RPMI7951 (cell line): ENCODE data around the gene DGKH. TPM values are rescaled to one million over a fixed set of nuclear protein-coding genes. Genes with fewer than 3 reads are reported as not detected.
"Not testable (repeated sequence)": the region's sequence is repeated elsewhere in the genome, so short reads cannot be mapped to it uniquely, and the experiment has no call there.

Source experiments
- DNase-seq: peaks from one replicate; pipeline ENCODE4 v3.0.0-alpha.2; 2012; ENCODE audit warnings: low read depth
- total RNA-seq: library from RNA; depleted of rRNA; stranded (reverse); fragments of >200 nt; shearing (Covaris generic); gene quantifications from 2 replicates; pipeline ENCODE4 v1.2.3, GENCODE V29; 2014

The DGKH gene
- total RNA-seq, 1 experiment from 2014 or later = 4.4 TPM

- not testable (repeated sequence) for DNase-seq
Measured at GRCh38 chr13:42070599-42070998, 22.2 kb downstream of the DGKH start.

GRCh38 chr13:42071179-42071578, 22.7 kb downstream of the DGKH start:
- not testable (repeated sequence) for DNase-seq

DNA sequence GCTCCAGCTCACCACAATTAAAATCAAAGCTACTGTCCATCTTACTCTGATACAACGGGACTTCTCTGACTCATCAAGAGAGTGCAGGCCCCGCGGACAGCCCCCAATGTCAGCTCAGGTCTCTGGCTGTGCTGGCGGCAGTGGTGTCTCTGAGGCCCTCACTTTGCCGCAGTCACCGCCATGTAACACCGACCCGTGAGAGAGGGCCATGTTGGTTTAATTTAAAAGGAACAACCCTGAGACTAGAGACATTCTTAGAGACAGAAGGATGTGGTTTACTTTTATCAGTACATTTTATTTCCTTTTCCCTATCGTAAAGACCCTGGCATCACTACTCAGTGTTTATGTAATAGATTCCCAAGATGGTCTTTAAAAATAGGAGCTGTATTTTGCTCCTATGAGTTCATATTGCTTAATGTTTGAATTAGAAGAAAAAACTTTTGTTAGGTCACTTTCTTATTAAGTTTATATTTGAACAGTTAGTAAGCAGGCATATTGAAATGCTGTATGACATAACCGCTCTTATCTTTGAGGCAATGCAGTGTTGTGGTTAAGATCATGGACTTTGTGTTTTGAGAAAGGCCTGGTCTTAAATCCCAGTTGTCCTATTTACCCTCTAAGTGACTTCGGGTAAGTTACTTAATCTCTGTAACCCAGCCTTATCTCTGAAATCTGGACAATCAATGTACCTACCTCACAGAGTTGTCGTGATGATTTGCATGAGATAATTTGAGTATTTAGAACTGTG, 23.4 kb downstream of the DGKH start:
- no peak for DNase-seq

- DNase-seq = no peak
Measured at GRCh38 chr13:42073683-42074082, 25.2 kb downstream of the DGKH start.

- no peak for DNase-seq
Measured at GRCh38 chr13:42075517-42075916, 27.1 kb downstream of the DGKH start.

- DNase-seq = peak; percentile 13
Measured at GRCh38 chr13:42076309-42076713, 27.9 kb downstream of the DGKH start.

GRCh38 chr13:42078128-42078808, 29.8 kb downstream of the DGKH start:
- peak; percentile 5 for DNase-seq

DNA sequence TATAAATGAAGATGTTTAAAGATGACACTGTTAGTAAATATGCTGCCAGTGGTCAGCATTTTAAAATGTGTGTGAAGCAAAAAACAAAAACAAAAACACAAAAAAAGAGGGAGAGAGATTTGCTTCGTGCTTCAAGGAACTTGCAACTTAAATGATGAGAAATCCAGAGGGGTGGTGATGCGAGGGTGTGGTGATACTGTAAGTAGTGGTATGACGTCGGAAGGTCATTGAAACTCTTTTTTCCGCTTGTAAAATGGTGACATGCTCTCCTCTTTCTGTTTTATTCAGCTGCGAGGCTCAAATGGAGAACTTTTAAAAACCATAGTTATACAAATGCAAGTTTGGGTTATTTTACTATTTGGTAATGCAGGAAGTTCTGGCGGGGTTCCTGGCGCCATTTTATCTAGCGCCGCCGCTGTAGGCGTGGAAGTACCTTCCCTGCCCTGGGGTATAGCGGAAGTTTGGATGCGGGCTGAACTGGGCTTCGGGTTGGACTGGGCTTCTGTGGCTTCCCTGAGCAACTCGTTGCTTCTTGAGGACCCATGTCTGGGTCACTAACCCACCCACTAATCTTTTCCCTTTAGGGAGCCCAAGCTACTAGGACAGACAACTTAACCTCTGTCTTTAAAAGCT, 34.8 kb downstream of the DGKH start:
- DNase-seq = no peak

DNA sequence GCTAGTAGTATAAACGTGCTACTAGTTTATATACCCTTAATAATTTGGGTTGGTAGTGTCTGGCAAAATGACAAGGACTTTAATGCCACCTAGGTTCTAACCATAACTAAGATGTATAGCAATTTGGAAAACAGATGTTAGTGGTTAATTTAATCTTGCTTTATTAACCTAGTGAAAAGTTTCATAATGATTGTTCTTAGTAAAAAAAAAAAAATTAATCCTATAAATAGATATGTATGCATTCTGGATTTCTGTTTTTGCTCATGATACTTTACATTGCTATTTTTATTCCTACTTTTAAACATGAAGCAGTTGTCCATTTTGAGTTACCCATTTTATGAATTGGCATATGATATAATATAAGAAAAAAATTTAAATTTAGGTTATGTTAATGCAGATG, 36.3 kb downstream of the DGKH start:
- no peak for DNase-seq

DNA sequence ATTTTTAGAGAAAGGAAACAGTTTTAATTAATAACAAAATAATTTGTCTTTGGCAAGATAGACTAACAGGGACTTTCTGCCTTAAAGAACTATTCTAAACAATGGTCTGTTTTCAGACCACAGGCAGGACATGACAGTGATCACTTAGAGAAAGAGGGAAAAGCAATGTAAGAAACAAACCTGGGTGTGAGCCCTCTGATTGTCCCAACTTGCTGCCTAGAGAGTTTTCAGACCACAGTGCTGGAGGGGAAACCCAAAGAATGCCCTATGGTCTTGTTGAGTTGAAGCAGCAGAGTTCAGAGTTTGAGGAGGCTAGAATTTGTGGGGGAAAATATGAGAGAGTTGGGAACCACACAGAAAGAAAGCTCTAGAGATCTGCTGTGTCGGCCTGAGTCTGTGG, 38.1 kb downstream of the DGKH start:
- no peak for DNase-seq

GRCh38 chr13:42094516-42095040, 46.1 kb downstream of the DGKH start:
- DNase-seq = no peak

GRCh38 chr13:42096222-42096621, 47.8 kb downstream of the DGKH start:
- DNase-seq = not testable (repeated sequence)

GRCh38 chr13:42099962-42100675, 51.7 kb downstream of the DGKH start:
- no peak for DNase-seq

- no peak for DNase-seq
Measured at GRCh38 chr13:42100960-42101359, 52.5 kb downstream of the DGKH start.

GRCh38 chr13:42101821-42102585, 53.6 kb downstream of the DGKH start:
- DNase-seq = peak; percentile 3

GRCh38 chr13:42102961-42103865, 54.8 kb downstream of the DGKH start:
- DNase-seq = peak; percentile 58

DNA sequence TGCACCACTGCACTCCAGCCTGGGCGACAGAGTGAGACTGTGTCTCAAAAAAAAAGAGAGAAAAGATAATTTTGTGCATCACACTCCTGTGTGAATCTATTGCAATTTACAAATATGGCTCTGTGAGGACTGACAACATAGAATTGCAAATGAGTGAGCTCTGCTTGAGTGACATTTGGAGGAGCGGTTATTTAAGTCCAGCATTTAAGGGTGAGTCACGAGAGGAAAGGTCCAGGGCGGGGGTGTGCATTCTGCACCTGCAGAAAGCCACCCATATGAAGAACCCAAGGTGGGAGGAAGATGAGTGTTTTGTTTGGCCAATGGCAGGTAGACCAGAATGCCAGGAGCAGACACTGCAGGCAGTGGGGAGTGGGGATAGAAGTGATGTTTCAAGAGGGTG, 58.5 kb downstream of the DGKH start:
- DNase-seq = no peak

- no peak for DNase-seq
Measured at GRCh38 chr13:42107421-42107820, 59.0 kb downstream of the DGKH start.

DNA sequence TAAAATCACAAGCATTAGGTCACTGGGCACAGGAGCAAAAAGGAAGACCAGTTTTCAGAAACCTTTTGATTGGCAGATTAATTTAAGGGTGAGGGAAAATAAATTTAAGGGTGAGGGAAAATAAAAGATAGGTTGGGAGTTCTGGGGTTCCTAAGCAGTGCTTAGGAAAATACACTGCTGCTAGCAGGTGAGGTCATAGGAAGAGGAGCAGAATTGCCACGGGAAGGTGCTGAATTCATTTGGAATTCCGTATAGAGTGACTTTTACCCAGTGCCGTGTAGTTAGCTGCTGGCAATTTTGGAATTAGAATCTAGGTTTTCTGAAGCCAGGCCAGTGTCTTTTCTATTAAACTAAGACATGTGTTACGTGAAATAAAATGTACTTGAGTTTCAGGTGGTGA, 59.8 kb downstream of the DGKH start:
- no peak for DNase-seq

DNA sequence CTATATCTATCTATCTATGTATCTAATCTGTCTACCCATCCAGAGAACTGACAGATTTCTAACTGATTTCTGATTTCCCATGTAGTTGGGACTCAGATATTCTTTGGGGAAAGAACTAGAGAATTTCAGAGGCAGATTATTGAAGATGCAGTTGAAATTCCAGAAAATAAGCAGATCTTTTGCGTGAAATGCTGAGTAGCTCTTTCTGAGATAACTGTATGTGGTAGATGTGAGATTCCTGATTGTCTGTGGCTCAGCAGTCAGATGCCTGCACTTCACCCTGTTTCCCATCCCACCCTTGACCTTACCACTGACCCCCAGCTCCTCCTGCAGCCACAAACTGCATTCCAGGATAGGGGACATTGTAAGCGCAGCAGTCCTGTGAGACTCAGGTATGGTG, 61.5 kb downstream of the DGKH start:
- DNase-seq = no peak
